HG03135 (cell line): ENCODE measurements around the gene RPS6KA3.
"Not testable (repeated sequence)": the region's sequence is repeated elsewhere in the genome, so short reads cannot be mapped to it uniquely, and the experiment has no call there.

Source experiments
- ATAC-seq: cut with Tn5 transposase; IDR thresholded peaks from one replicate; pipeline ENCODE4 v1.9.1; 2021; ENCODE audit warnings: mild to moderate bottlenecking, moderate library complexity; ENCODE audit not compliant: unreplicated experiment

RPS6KA3 gene

DNA sequence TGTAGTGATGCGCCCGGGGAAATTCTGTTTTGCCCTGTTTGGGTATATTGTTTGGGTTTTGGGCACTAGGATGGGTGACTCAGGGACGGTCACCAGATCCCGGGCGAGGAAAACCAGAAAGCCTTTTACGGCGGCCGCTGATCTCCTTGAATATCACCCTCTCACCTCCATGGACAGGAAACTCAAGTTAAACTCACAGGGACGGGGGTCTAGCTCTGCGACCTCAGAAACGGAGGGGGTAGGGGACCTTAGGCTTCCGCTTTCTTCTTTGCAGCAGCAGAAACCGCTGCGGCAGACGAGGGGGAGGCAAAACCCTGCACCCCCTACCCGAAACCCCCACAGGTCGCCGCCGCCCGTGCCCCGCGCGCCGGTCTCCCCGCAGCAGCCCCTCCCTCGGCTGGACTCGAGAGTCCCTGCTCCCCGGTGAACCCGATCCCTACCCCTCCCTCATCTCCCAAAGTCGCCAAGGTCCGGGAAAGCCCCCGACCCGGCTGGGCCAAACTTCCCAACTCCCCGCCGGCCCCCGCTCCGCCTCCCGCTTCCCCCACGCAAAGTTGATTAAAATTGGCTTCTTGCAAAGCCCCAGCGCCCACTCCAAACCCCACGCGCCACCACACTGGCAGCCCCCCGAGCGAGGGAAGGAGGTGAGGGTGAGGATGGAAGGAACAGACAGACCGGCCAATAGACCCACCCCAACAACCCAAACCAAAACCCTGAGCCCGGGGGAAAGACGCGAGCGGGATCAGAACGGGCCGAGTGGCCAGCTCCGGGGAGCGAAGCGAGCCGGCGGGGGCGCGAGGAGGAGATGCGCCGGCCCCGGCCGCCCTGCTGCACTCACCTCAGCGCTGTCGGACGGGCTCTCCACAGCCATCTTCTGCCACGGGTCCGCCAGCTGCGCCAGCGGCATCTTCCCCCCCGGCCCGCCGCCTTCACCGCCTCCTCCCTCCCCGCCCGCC lies 705 bp downstream of the RPS6KA3 start:
- peak; percentile 22 for ATAC-seq

DNA sequence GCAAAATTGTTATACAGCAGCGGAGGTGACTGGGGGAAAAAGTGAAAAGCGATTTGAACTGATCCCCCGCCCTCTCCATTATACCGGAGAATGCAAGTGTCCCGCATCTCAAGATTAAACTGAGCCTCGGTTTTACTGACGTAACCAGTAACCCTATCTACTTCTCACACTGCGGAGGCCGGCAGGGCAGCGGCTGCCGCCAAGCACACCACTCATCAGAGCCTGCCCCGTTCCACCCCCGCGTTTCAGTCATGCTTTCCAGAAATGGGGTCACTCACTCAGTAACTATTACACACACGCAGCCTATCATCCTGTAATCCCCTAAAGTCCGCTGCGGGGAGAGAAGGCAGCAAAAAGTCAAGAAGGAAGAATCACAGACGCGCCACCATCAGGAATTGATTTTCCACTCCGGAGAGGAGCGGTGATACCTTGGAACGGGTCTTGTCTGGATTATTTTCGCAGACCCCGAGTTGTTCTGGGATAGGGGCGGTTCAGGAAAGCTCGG lies 1.4 kb downstream of the RPS6KA3 start:
- peak; percentile 45 for ATAC-seq

DNA sequence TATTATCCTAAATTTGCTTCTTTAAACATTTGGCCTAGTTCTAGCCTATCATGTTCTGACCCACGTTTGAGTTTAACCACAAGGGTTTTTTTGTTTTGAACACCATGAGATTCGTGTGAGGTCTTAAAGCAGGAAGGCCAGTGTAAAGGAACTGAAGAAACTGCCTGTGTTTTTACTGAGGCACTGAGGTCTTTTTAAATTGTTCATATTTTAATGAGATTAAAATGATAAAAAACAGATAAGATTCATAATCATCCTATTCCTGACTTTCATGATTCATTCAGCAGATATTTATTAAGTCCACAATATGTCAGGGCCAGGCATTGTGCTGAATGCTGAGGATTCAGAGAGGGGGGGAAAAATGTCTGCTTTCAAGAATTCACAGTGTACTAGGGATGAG lies 3.2 kb downstream of the RPS6KA3 start:
- ATAC-seq = no peak

GRCh38 chrX:20260885-20261284 lies 5.8 kb downstream of the RPS6KA3 start:
- ATAC-seq = no peak

GRCh38 chrX:20254712-20255299 lies 11.9 kb downstream of the RPS6KA3 start:
- no peak for ATAC-seq

DNA sequence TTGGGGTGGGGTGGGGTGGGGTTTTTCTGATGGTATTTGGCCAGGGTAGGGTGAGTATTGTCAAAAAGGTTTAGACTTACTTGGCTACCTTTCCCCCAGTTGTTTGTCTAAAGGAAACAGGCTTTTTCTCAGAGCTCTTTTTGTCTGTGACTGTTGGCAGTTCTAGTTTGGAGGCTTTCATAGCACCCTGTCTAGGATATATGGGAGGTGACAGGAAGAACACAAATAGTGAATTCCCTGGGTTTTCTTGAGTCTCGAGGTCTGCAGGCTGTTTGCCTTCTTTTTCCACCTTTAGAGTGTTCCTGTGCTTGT lies 13.5 kb downstream of the RPS6KA3 start:
- no peak for ATAC-seq

DNA sequence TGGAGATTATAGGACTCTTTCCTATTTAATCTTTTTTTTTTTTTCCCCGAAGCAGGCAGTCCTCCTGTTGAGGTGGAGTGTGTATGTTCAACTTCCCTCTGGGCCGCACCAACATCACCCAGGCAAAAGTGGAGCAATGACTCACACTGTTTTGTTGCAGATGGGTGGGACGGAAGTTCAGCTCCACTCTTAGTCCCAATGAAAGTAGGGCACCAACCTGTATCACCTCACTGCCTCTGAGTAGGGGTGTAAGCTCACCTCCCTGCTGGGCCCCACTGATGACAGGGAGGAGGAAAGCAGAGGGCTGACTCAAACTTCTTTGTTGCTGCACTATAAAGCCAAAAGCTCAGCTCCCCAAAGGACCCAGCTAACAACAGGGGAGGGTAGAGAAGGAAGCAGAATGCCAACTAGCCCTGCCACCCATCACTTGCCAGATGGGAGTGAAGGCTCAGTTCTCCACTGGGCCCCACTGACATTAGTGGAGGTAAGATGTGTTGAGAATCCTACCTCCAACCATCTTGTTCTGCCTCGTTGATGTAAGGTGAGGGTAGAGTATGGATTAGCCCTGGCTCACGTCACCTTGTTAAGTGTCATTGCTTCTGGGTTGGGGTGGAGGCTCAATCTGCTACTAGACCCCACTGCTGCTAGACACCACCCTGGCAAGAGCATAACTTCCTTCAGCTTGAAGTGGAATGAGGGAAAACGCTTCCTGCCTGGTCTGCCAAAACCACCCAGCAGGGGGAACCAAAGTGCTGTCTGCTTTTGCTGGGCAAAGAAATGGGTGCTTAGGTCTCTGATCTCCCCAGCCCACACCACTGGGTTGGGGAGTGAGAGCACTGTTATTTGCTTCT lies 14.1 kb downstream of the RPS6KA3 start:
- ATAC-seq = peak; percentile 78

- no peak for ATAC-seq
These were observed 15.0 kb downstream of the RPS6KA3 start for GRCh38 chrX:20251691-20252090.

- not testable (repeated sequence) for ATAC-seq
These were observed 16.6 kb downstream of the RPS6KA3 start for GRCh38 chrX:20250146-20250545.

- no peak for ATAC-seq
These were observed 18.0 kb downstream of the RPS6KA3 start for GRCh38 chrX:20248592-20249192.

GRCh38 chrX:20244931-20245330 lies 21.8 kb downstream of the RPS6KA3 start:
- ATAC-seq = no peak

- ATAC-seq = no peak
These were observed 26.5 kb downstream of the RPS6KA3 start for GRCh38 chrX:20240201-20240600.

- no peak for ATAC-seq
These were observed 28.8 kb downstream of the RPS6KA3 start for GRCh38 chrX:20237864-20238263.

- ATAC-seq = no peak
These were observed 31.0 kb downstream of the RPS6KA3 start for GRCh38 chrX:20235755-20236154.

- no peak for ATAC-seq
These were observed 33.4 kb downstream of the RPS6KA3 start for GRCh38 chrX:20233336-20233735.

DNA sequence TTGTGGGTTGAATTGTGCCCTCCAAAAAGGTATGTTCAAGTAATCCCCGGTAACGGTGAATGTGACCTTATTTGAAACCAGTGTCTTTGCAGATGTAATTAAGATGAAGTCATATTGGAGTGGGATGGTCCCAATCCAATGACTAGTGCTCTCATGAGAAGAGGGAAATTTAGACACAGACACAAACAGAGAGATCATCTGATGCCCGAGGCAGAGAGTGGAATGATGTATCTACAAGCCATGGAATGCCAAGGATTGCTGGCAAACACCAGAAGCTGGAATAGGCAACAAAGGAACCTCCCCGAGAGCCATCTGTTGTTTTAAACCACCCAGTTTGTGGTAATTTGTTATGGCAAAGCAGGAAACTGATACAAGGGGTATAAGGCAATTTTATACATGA lies 35.1 kb downstream of the RPS6KA3 start:
- no peak for ATAC-seq

DNA sequence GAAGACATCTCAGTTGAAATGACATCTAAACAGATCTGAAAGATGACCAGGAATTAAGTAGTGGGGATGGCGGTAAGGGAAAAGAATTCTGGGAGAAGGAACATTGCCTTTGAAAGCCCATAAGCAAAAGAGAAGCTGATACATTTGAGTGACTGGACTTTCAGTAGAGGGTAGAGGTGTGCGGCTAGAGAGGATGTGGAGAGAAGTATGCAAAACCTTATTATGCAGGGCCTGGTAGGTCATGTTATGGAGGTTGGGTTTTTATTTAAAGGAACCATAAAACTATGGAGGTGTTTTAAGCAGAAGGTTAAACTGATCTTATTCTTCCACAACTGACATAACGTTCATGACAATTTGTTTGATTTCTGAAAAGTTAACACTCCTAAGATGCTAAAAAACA lies 36.3 kb downstream of the RPS6KA3 start:
- ATAC-seq = no peak

DNA sequence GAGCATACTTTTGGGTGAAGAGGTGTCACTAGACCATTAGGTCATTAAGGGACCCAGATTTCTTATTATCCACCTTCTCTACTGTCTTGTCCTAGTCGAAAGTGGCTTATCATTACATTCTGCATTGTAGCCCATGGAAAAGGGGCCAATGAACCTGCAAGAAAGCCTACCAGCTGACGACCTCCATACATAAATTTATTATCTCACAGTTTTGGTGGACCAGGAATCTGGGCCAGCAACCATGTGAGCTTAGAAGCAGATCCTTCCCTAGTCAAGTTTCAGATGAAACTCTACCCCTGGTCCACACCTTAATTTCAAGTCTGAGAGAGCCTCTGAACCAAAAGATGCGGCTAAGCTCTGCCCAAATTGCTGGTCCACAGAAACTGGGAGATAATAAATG lies 37.6 kb downstream of the RPS6KA3 start:
- no peak for ATAC-seq

- no peak for ATAC-seq
These were observed 38.5 kb downstream of the RPS6KA3 start for GRCh38 chrX:20228245-20228644.

GRCh38 chrX:20227116-20227515 lies 39.6 kb downstream of the RPS6KA3 start:
- ATAC-seq = no peak

- ATAC-seq = no peak
These were observed 41.2 kb downstream of the RPS6KA3 start for GRCh38 chrX:20225488-20225833.
